ENCODE results near the gene NOS1AP. TPM values are rescaled to one million over a fixed set of nuclear protein-coding genes. Genes with fewer than 3 reads are reported as not detected.

Gene NOS1AP
- total RNA-seq, 1 experiment from 2014 or later = 5.3 TPM

- Histone ChIP-seq H3K27me3 (ENCODE audit: insufficient read depth, low read length) (no peaks in the 10 kb centered on the region), H3K9ac (ENCODE audit: low read length) (no peak overlapping the region), H3K79me2 (ENCODE audit: insufficient read depth, low read length) (no peaks in the 10 kb centered on the region), H3K36me3 (ENCODE audit: control insufficient read depth in 1 of 2, insufficient read depth in 2 of 2, low read length in 2 of 2) (no peaks in the 10 kb centered on the region), H4K20me1 (ENCODE audit: insufficient read depth) (no peaks in the 10 kb centered on the region), H3K4me3 (replicated peaks in 1 of 2; ENCODE audit: low read depth in 1 of 2, low read length in 2 of 2) (no peak overlapping the region), H3K9me2 (ENCODE audit: insufficient read depth) (no peaks in the 10 kb centered on the region), H2AFZ (ENCODE audit: low read depth, low read length, poor library complexity, severe bottlenecking) (no peak overlapping the region), H3K4me1 (ENCODE audit: control insufficient read depth in 1 of 2, insufficient read depth in 2 of 2, low read length in 2 of 2) (peaks cover 0 to 1% of the 10 kb centered on the region in 2 experiments; a peak in 2 of 4 replicates), H3K4me2 (ENCODE audit: low read length) (no peak overlapping the region), H3K9me3 (ENCODE audit: control insufficient read depth in 1 of 2, insufficient read depth in 1 of 2, low read depth in 1 of 2, low read length in 2 of 2) (peaks cover 0 to 3% of the 10 kb centered on the region in 2 experiments; a peak in 1 of 4 replicates), H3K27ac (ENCODE audit: low read depth, low read length) (no peak overlapping the region)
- ChIA-PET RAD21 (ENCODE audit: low non-redundant PET in 1 of 2, low total read pairs in 2 of 2, uncharacterized antibody in 2 of 2, unreplicated experiment in 2 of 2) (no interaction called here), POLR2A (no interaction called here), CTCF (no interaction called here)
- ATAC-seq (no peak), DNase-seq (ENCODE audit: low read depth, low spot score) (no peak)
- no TSS peak for BruUV-seq (replicated peaks)
- TF ChIP-seq SP1 (IDR thresholded peaks at IDR 0.05; ENCODE audit: low read depth) = no peak
- no peak for TF ChIP-seq ZFX (IDR thresholded peaks at IDR 0.05)
- no peak for TF ChIP-seq SRF (IDR thresholded peaks at IDR 0.05; ENCODE audit: low read depth)
- TF ChIP-seq JUND (IDR thresholded peaks at IDR 0.05) = no peak
- TF ChIP-seq POLR2AphosphoS5 (IDR thresholded peaks at IDR 0.05; ENCODE audit: low read depth, low read length) = no peak
- TF ChIP-seq ELF1 (IDR thresholded peaks at IDR 0.05; ENCODE audit: borderline replicate concordance, low read depth) = no peak
- TF ChIP-seq POLR2A (IDR thresholded peaks at IDR 0.05; ENCODE audit: borderline replicate concordance, extremely low read depth, insufficient read depth, insufficient read length) = no peak
- TF ChIP-seq EZH2 (IDR thresholded peaks at IDR 0.05) = no peak
- no peak for TF ChIP-seq ZNF274 (IDR thresholded peaks at IDR 0.05; ENCODE audit: low read depth, low read length)
- TF ChIP-seq, protein P1, sequence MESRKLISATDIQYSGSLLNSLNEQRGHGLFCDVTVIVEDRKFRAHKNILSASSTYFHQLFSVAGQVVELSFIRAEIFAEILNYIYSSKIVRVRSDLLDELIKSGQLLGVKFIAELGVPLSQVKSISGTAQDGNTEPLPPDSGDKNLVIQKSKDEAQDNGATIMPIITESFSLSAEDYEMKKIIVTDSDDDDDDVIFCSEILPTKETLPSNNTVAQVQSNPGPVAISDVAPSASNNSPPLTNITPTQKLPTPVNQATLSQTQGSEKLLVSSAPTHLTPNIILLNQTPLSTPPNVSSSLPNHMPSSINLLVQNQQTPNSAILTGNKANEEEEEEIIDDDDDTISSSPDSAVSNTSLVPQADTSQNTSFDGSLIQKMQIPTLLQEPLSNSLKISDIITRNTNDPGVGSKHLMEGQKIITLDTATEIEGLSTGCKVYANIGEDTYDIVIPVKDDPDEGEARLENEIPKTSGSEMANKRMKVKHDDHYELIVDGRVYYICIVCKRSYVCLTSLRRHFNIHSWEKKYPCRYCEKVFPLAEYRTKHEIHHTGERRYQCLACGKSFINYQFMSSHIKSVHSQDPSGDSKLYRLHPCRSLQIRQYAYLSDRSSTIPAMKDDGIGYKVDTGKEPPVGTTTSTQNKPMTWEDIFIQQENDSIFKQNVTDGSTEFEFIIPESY (IDR thresholded peaks at IDR 0.05; ENCODE audit: extremely low read depth, insufficient replicate concordance, low read length) = no peak
- no peak for TF ChIP-seq TCF7L2 (IDR thresholded peaks at IDR 0.05; ENCODE audit: borderline replicate concordance, extremely low read depth, insufficient read depth, insufficient read length)
- no peak for TF ChIP-seq CEBPB (IDR thresholded peaks at IDR 0.05; ENCODE audit: low read depth)
- intact Hi-C loops (cut with micrococcal nuclease) = no loop called here
These were observed 116.5 kb downstream of the NOS1AP start for GRCh38 chr1:162186026-162186374.
